Cardiac muscle cell (in vitro differentiated cells and primary cell): ENCODE measurements around the gene SPATC1L. TPM values are rescaled to one million over a fixed set of nuclear protein-coding genes. Genes with fewer than 3 reads are reported as not detected.

ENCODE experiments used
- DNase-seq, 2 donors: peaks; one replicate each; pipeline versions ENCODE4 v3.0.0 to v3.0.0-alpha.2; 2010 to 2017; ENCODE audit warnings: low read depth in 1 of 2, low spot score in 1 of 2
- H3K27ac ChIP-seq: fragments of 200-600 bp; sonication (generic); 2 replicates; pipeline ENCODE4 v1.5.1; 2016
- H3K27me3 ChIP-seq: fragments of 200-600 bp; sonication (generic); 2 replicates; pipeline ENCODE4 v1.6.0; 2016; ENCODE audit warnings: control low read depth
- H3K36me3 ChIP-seq: fragments of 200-600 bp; sonication (generic); 2 replicates; pipeline ENCODE4 v1.5.1; 2016; ENCODE audit warnings: control low read depth
- H3K4me1 ChIP-seq: fragments of 200-600 bp; sonication (generic); 2 replicates; pipeline ENCODE4 v1.8.1; 2017; ENCODE audit warnings: low read depth, mild to moderate bottlenecking, mixed run types
- H3K4me3 ChIP-seq: fragments of 200-600 bp; sonication (generic); 2 replicates; pipeline ENCODE4 v1.5.1; 2016; ENCODE audit warnings: mild to moderate bottlenecking
- H3K9me3 ChIP-seq: fragments of 200-600 bp; sonication (generic); 2 replicates; pipeline ENCODE4 v1.5.1; 2017; ENCODE audit warnings: low read depth, mild to moderate bottlenecking, control low read depth
- polyA plus RNA-seq: library from polyadenylated mRNA; unstranded; fragments of >200 nt; fragmentation: Nextera tagmentation; extraction: Ambion mirVana; gene quantifications from 2 replicates; pipeline ENCODE4 v1.2.1, GENCODE V29; 2016
- total RNA-seq: library from RNA; depleted of rRNA; stranded (reverse); fragments of >200 nt; gene quantifications from 2 replicates; pipeline ENCODE4 v1.2.3, GENCODE V29; 2016
- TF ChIP-seq, protein P1 (sequence below): IDR thresholded peaks from 2 replicates; pipeline ENCODE4 v1.5.1; 2012; ENCODE audit warnings: low read depth, mild to moderate bottlenecking, low read length

SPATC1L gene
- total and polyA plus RNA-seq, 2 experiments from 2014 or later: 58.8 to 63.0 TPM

DNA sequence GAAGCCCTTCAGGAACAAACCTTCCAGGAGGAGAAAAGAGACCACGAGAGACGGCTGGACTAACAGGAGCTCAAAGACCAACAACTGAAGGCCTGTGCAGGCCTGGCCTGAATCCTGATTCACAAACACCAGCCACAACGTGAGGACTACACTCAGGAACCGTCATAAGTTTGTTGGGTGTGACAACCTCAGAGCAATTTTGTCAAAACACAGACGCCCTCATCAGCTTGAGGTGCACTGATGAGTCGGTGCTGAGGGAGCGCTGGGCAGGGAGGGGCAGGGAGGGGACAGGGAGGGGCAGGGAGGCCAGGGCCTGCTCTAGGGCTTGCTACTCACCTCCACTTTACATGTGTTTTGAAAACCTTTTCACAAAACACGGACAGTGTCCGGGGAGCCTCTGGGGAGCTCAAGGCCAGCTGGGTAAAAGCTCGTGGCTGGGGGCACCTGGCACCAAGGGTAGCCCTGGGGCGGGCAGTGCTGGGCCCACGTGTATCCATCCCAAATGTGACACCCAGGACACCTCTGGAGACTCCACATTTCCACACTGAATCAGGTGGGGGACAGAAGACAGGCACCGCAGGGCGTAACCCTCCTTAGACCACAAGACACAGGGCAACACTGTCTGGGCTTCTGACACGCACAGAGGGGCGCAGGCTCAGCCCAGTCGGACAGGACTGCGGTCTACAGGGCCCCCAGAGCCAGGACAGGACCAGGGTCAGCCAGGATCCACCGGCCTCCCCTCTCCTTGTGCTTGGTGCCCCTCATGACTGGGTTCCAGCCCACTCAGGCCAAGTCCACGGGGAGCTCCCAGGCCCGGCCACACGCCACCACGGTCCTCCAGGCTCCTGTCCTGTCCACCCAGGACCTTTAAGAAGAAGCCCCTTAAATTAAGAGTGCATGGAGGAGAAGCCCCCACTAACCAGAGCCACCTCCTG is 27.8 kb upstream of the SPATC1L start:
- H3K4me1 ChIP-seq: no peaks in the 10 kb centered on the region
- H3K27me3 ChIP-seq: no peaks in the 10 kb centered on the region
- TF ChIP-seq, protein P1, sequence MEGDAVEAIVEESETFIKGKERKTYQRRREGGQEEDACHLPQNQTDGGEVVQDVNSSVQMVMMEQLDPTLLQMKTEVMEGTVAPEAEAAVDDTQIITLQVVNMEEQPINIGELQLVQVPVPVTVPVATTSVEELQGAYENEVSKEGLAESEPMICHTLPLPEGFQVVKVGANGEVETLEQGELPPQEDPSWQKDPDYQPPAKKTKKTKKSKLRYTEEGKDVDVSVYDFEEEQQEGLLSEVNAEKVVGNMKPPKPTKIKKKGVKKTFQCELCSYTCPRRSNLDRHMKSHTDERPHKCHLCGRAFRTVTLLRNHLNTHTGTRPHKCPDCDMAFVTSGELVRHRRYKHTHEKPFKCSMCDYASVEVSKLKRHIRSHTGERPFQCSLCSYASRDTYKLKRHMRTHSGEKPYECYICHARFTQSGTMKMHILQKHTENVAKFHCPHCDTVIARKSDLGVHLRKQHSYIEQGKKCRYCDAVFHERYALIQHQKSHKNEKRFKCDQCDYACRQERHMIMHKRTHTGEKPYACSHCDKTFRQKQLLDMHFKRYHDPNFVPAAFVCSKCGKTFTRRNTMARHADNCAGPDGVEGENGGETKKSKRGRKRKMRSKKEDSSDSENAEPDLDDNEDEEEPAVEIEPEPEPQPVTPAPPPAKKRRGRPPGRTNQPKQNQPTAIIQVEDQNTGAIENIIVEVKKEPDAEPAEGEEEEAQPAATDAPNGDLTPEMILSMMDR: no peak
- H3K4me3 ChIP-seq: no peak overlapping the region
- H3K36me3 ChIP-seq: peaks cover 19% of the 10 kb centered on the region
- no peaks in the 10 kb centered on the region for H3K9me3 ChIP-seq
- no peak for DNase-seq
- no peak overlapping the region for H3K27ac ChIP-seq

DNA sequence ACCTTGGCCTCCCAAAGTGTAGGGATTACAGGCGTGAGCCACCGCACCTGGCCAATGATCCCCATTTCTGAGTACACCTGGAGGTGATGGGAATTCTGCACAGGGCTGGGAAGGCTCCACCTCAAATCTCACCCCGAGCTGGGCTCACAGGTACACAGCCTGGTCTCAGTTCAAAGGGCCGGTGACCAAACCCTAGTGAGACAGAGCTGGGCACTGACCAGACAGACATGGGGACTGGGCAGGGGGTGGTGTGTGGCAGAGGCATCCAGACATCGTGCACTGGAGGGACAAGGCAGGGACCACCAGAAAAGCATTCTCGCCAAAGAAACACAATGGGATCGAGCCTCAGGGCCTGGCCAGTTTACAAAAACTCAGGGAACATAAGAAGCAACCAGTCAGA is 27.1 kb upstream of the SPATC1L start:
- H3K36me3 ChIP-seq: peaks cover 21% of the 10 kb centered on the region
- no peak for DNase-seq

DNA sequence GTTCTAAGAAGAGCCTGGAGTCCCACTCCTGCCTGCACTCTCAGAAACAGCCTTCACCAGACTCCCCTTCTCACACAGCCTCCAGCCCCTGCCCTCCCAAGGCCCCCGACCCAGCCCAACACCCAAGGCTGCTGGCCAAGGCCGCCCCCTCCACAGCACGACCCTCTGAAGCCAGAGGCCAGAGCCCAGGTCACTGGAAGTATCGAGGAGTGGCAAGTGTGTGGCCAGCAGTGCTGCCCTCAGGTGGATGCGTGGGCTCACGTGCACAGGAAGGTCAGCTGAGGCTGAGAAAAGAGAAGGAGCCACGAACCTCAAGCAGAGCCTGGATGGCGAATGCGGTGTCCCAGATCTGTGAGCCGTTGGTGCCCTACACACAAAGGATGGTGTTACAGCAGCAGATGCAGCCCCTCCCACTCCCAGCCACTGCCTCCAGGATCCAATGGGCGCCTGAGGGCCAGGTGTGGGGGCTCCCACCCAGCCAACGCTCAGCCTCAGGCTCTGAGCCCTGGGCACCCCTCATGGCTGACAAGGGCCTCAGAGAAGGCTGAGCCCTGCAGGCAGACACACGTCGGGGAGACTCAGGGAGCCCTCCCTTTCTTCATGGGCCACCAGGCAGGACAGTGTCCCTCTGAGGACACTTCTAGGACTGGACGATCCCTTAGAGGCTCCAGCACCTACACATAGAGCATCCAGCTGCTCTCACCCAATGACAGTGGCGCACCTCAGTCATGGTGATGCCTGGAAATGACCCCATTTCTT is 26.3 kb upstream of the SPATC1L start:
- H3K27me3 ChIP-seq: no peaks in the 10 kb centered on the region
- no peak for DNase-seq
- H3K4me3 ChIP-seq: no peak overlapping the region
- H3K36me3 ChIP-seq: peaks cover 25% of the 10 kb centered on the region
- TF ChIP-seq, protein P1: no peak
- H3K9me3 ChIP-seq: no peaks in the 10 kb centered on the region
- H3K27ac ChIP-seq: no peak overlapping the region
- H3K4me1 ChIP-seq: no peaks in the 10 kb centered on the region

More for the DNA sequence above, 27.1 kb upstream of the SPATC1L start:
- TF ChIP-seq, protein P1: no peak
- no peak overlapping the region for H3K4me3 ChIP-seq
- no peak overlapping the region for H3K27ac ChIP-seq
- no peaks in the 10 kb centered on the region for H3K4me1 ChIP-seq
- H3K9me3 ChIP-seq: no peaks in the 10 kb centered on the region
- no peaks in the 10 kb centered on the region for H3K27me3 ChIP-seq

DNA sequence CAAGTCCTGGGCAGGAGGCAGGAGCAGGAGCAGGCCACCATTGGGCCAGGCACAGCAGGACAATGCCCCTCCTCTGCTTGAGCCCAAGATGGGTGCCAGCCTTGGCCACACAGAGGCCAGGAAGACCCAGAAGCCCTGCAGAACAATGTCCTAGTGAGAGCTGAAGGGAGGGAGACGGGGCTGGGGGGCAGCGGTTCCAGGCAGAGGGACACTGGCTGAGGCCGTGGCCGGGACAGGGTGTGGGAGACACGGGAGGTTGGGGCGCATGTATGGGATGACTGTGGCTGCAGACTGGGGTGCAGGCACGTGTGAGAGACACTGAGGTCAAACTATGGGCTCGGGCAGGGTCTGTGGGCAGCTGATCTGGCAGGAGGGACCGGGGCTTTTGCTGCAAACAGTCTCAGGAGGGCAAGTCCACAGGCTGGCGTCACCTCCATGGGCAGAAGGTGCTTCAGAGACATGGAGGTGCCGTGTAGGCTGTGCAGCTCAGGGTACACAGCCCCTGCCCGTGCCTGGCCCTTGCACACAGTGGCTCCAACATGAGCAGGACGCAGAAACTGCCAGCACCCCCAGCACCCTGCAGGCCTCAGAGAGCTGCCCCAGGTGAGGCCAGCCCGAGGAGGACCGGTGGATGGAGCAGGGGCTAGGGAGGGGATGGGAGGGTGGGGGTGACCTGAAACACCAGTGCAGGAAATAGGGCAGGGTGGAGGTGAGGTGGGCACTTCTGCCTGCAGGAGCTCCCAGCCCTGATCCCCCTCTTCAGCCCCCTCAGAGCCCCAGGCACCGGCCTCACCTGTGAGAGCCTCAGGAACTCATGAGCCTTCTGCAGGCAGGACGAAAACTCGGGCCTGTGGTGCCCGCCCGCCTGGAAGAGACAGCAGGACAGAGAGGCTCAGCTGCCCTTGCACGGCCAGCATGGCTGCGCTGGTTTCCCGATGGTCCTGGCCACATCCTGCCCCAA is 24.8 kb upstream of the SPATC1L start:
- peaks cover 32% of the 10 kb centered on the region for H3K36me3 ChIP-seq
- DNase-seq: no peak
- TF ChIP-seq, protein P1: no peak

DNA sequence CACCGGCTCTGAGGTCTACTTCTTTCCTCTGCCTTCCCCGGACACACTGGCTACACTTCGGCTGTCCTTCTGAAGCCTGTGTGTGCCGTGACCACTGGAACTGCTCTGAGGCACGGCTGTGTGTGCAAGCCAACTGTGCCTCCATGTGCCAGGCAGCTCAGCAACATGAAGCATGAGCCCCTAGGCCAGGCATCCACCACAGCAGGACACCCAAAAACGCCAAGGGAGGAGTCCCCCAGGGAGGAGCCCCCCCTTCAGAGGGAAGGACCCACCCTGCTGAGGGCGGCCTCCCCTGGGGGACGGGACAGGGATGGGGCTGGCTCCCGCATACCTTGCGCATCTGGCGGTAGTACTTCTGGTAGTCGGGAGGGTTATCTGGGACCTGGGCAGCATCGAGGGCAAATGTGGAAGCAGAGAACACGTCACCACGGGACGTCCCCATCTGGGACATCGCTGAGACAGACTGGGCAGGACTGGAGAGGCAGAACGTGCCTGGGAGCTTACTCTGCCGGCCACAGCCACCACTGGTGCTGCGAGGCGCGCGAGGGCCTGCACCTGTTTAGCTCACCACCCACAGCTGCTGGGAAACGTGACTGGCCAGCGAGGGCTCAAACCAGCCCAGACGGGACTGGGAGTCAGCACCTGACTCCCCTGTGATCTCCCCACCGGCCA is 23.8 kb upstream of the SPATC1L start:
- Histone ChIP-seq H3K4me1 (no peaks in the 10 kb centered on the region), H3K9me3 (no peaks in the 10 kb centered on the region), H3K36me3 (peaks cover 31% of the 10 kb centered on the region), H3K27ac (no peak overlapping the region), H3K4me3 (no peak overlapping the region), H3K27me3 (no peaks in the 10 kb centered on the region)
- DNase-seq: no peak
- TF ChIP-seq, protein P1: no peak

More for the DNA sequence above, 24.8 kb upstream of the SPATC1L start:
- H3K27ac ChIP-seq: no peak overlapping the region
- no peak overlapping the region for H3K4me3 ChIP-seq
- no peaks in the 10 kb centered on the region for H3K9me3 ChIP-seq
- H3K27me3 ChIP-seq: no peaks in the 10 kb centered on the region
- no peaks in the 10 kb centered on the region for H3K4me1 ChIP-seq
